ENCODE results near the gene CALN1.

The CALN1 gene

DNA sequence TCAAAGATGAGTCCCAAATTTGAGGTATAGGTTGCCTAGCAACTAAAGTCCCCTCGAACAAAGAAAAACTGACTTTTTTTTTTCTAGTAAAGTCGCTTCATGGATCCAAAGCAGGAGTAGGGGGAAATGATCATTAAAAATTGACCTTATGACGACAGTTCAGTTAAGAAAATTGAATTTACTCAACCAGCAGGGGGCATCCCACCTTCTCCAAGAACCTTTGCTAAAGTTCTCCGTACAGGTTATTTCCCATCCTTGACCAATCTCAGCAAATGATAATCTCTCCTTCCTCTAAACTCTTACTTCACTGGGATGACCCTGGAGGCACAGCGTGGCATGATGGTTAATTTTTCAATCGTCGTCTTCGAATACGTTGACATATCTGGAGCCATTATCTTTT, 228.3 kb downstream of the CALN1 start:
- no peak for DNase-seq (ENCODE audit: low spot score)

GRCh38 chr7:72182036-72182435, 230.1 kb downstream of the CALN1 start:
- no peak for DNase-seq (ENCODE audit: low spot score)

DNA sequence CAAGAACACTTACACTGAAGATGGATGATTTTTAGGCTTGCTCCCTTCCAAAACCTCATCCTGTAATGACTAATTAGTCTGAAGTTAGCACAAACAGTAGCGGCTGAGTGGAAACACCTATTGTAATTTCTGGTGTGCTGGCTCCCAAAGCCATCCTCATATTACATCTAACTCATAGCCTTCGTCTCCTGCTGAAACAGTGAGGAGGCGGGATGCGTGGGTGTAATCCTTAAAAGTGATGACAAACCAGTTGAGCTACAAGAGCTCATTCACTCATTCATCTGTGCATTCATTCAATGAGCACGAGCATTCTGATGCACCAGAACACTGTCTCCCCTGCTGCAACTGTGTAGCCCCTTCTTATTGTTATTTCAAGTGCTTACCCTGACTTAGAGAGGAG, 235.3 kb downstream of the CALN1 start:
- no peak for DNase-seq (ENCODE audit: low spot score)

DNA sequence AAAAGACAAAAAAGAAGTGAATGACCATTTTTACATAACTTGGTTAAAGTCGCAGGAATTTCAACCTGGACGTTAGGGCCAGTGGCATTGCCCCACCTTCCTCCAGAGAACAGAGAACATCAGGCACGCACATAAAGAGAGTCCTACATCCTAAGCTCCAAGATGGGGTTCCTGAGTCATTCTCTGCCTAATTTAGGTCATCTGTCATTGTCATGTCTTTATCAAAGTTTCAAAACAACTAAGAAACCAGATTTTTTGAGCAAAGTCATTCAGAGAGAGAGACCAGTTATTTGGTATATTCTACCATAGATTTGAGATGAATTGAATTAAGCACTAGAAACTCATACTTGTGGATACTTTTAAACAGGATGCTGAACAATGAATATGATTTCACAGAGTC, 241.7 kb downstream of the CALN1 start:
- DNase-seq (ENCODE audit: low spot score): no peak

DNA sequence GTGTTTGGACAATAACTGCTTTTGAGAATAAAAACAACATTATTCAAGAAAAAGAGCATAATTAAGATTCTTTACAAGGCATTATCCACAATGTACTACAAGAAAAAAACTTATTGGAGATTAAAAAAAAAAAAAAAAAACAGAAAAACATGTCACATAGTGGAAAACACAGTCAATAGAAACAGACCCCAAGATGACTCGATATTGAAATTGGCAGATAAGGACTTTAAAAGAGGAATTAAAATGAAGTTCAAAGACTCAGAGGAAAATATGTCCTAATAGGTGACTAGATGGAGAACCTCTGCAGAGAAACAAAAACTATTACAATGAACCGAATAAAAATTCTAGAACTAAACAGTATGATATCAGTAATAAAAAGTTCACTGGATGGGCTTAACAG, 248.9 kb downstream of the CALN1 start:
- DNase-seq (ENCODE audit: low spot score): no peak

GRCh38 chr7:72161534-72161933, 250.6 kb downstream of the CALN1 start:
- DNase-seq (ENCODE audit: low spot score): no peak

DNA sequence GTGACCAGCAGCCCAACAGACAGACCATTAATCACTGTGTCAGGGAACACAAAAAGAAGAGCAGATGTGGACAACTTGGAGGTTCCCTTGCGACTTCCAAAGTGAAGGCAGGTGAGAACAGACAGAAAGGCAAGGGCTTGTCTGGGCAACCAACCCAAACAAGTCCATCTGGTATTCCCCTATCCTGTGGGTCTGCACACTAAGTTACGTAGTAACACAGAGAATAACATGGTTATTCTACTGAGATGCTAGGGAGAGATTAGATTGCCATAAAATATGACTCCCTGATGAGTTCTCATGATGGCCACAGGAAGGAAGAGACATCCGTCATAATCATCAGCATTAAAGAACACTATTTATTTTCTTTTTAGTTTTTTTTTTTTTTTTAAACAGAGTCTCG, 252.2 kb downstream of the CALN1 start:
- no peak for DNase-seq (ENCODE audit: low spot score)

DNA sequence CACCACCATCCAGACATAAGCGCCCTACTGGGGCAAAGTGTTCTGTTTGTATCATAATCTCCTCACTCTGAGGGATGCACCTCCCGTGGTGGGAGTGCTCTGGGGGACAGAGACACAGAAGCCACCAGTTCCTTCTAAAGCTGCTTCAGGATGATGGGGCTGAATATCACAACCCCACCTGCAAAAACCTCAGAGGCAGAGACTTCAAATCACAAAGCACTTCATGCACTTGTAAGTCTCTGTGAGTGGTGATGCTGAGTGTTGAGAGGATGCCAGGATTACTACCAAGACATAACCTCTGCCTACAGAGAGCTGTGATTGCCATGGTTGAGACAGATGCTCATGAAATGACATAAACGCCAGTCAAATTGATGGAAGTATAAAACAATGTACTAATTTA, 255.5 kb downstream of the CALN1 start:
- no peak for DNase-seq (ENCODE audit: low spot score)

DNA sequence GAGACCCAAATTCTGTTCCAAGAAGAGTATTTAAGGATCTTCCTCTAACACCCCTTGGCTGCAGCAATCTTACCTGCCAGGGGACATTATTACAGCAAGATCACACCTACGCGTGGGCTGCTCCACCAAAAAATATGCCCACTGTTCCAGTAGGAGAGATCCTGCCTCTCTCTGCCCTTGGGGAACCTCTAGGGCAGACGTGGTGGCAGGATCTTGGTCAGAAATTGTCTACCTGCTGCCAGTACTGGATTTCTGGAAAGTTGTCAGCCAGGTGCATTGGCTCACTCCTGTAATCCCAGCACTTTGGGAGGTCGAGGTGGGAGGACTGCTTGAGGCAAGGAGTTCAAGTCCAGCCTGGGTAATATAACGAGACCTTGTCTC, 259.0 kb downstream of the CALN1 start:
- no peak for DNase-seq (ENCODE audit: low spot score)

GRCh38 chr7:72152161-72153131, 259.7 kb downstream of the CALN1 start:
- no peak for DNase-seq (ENCODE audit: low spot score)

- no peak for DNase-seq (ENCODE audit: low spot score)
Observed at GRCh38 chr7:72140566-72140965, 271.6 kb downstream of the CALN1 start.

- DNase-seq (ENCODE audit: low spot score): no peak
Observed at GRCh38 chr7:72127136-72127535, 285.0 kb downstream of the CALN1 start.

DNA sequence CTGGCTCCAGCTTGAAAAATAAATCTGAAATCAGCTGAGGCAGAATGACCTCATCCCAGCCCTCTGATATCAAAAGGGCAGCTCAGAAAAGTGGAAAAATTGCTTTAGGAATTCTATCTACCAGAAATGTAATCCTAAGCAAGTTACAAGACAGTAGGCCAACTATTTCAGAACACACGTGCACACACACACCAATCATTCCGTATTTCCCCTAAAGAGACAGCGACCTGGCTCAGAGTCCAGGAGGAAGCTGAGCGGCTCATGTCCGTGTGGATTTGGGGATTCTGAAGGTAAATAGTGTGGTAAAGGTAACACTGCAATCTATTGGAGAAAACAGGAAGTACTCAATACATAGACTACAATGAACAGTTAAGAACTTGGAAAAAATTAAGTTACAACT, 288.2 kb downstream of the CALN1 start:
- no peak for DNase-seq (ENCODE audit: low spot score)

GRCh38 chr7:72118366-72118765, 293.8 kb downstream of the CALN1 start:
- no peak for DNase-seq (ENCODE audit: low spot score)

GRCh38 chr7:72114129-72114528, 298.0 kb downstream of the CALN1 start:
- no peak for DNase-seq (ENCODE audit: low spot score)

DNA sequence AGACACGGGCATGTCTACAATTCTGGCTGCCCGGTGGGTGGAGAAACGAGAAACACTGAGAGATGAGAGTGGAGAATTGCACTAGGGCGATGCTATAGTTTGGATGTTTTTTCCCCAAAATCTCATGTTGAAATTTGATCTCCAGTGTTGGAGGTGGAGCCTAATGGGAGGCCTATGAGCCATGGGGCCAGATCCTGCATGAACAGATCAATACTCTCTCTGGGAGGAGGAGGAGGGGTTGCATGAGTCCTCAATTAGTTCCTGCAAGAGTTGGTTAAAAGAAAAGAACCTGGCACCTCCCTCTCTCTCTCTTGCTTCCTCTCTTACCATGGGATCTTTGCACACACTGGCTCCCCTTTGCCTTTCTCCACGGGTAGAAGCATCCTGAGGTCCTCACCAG, 299.1 kb downstream of the CALN1 start:
- no peak for DNase-seq (ENCODE audit: low spot score)

GRCh38 chr7:72112530-72112929, 299.6 kb downstream of the CALN1 start:
- no peak for DNase-seq (ENCODE audit: low spot score)

DNA sequence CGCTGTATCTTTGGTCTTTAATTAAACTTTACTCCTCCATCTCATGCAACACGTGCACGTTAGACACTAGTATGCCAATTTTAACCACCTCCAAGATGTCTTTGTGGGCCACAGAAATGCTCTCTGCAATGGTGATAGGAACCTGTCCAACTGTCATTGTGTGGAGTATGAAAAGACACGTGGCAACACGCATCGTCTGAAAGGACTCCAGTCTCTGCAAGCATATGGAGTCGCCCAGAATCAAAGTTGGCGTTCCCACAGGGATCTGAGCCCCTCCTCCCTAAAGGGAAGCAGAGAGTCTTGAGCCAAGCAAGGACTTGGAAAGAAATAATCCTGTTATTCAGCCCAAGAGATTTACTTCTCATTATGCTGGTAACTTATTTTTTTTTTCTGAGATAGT, 301.1 kb downstream of the CALN1 start:
- DNase-seq (ENCODE audit: low spot score): no peak

DNA sequence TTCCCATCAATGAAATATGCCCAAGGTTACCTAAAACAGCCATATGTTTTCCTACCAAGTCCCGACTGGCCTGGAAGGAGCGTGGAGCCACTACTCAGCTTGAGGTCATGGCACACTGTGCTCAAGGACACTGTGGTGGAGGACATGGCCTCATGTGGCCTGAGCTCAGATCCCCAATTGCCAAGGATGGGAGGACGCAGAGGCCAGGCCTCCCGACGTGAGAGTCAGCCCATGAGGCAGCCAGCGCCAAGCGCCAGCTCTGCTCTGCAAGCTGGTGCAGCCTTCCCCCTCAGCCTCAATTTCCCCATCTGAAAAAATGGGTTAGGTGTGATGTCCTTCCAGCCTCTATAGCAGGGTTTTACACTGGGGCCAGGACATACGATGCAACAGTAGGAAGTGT, 302.6 kb downstream of the CALN1 start:
- no peak for DNase-seq (ENCODE audit: low spot score)

- no peak for DNase-seq (ENCODE audit: low spot score)
Observed at GRCh38 chr7:72106405-72106804, 305.7 kb downstream of the CALN1 start.

GRCh38 chr7:72101444-72101843, 310.7 kb downstream of the CALN1 start:
- no peak for DNase-seq (ENCODE audit: low spot score)

DNA sequence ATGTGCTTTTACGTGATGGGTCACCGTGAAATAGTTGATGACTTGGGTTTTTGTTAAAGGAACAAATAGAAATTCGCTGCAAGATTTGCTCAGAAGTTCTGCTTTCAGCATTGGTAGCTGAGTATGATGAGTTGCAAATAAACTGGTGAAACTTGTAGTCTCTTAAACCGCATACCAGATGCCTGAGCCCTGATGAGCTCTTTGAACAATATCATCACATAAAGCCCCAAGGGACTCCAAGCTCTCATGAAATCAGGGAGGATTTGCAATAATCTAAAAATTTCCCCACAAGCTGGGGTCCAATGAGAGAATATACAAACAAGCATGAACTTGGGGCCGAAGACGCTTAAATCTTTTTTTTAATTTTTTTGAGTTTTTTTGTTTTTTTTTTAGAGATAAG, 312.4 kb downstream of the CALN1 start:
- DNase-seq (ENCODE audit: low spot score): no peak

GRCh38 chr7:72098807-72099580, 313.1 kb downstream of the CALN1 start:
- no peak for DNase-seq (ENCODE audit: low spot score)

Data from CD4-positive, alpha-beta T cell treated with Interleukin-15 for 4 hours (primary cell).